ENCODE measurements around the gene MRPS31.
"Not testable (repeated sequence)": the region's sequence is repeated elsewhere in the genome, so short reads cannot be mapped to it uniquely, and the experiment has no call there.

MRPS31 gene

DNA sequence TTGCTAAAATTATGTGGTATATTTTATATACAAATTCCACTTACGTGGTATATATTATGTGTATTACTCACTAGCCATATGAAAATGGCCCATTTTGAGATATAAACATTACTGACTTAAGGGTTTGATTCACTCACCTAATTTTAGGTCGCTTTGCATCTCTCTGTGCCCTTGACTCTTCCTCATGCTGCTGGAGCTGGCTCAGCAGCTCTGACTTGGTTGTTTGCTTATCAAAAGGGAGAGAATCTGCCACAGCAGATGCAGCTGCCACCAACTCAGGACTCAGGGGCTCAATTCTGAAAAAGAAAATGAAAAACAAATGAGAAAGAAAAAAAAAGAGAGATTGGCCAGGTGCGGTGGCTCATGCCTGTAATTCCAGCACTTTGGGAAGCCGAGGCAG, 12.2 kb downstream of the MRPS31 start:
- no peak for DNase-seq

DNA sequence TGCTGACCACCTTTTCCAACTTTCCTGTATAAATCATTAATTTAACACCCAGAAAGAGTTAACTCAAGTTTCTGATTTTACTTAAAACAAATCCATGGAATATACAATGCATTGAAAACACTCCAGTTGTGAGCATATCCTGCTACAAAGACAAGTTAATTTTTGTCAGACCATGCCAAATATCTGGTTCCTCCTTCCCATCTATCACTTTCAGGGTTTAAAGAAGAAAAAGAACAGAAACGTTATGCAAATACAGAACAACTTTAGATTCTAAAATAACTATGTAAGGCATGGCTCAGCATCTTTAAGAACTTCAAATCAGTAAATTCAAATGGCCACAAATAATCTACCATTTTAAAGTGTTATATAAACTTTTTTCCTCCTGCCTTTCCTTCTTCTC, 14.9 kb downstream of the MRPS31 start:
- DNase-seq: no peak

DNA sequence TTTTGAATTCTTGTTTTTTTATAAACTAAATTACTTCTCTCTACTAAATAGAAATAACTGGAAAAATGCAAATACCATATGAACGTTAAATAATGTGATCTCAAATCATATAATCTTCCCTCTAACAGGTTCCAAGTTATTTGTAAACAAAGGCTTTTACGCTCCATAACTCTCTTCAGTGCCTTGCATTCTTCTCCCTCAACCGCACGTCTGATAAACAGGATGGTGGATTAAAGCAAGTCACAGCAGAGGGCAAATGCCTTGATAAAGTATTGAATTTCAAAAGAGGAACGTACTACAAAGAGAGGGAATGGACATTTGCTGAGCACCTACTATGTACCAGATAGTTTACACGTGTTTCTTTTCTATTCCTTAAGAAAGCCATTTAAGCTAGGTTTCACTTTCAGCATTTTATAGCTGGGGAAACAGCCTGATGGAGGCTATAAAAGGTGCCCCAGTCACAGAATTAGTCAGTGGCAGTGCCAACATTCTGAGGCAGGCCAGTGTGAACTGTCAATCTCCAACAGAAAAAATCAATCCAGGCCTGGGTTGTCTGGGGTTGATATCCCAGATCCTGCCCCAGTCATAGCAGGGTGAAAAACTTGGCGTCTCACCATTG, 15.8 kb downstream of the MRPS31 start:
- no peak for DNase-seq

DNA sequence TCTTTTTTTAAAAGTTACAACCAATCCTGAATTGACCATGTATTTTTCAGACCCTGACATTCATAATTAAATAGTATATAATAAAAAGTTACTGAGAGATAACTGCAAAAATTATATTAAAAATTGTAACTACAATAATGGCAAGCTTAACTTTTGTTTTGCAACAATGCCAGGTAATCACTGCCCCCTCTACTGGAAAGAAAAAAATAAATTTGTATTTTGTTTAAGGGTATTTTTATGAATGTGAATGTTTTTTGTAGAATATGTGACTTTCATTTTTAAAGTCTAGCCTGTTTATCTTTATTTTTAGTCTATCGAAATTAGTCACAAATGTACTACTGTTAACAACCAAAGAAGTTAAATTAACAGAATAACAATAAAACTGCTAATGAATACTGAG, 21.7 kb downstream of the MRPS31 start:
- no peak for DNase-seq

DNA sequence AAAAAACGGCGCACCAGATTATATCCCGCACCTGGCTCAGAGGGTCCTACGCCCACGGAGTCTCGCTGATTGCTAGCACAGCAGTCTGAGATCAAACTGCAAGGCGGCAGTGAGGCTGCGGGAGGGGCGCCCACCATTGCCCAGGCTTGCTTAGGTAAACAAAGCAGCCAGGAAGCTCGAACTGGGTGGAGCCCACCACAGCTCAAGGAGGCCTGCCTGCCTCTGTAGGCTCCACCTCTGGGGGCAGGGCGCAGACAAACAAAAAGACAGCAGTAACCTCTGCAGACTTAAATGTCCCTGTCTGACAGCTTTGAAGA, 35.8 kb downstream of the MRPS31 start:
- not testable (repeated sequence) for DNase-seq

DNA sequence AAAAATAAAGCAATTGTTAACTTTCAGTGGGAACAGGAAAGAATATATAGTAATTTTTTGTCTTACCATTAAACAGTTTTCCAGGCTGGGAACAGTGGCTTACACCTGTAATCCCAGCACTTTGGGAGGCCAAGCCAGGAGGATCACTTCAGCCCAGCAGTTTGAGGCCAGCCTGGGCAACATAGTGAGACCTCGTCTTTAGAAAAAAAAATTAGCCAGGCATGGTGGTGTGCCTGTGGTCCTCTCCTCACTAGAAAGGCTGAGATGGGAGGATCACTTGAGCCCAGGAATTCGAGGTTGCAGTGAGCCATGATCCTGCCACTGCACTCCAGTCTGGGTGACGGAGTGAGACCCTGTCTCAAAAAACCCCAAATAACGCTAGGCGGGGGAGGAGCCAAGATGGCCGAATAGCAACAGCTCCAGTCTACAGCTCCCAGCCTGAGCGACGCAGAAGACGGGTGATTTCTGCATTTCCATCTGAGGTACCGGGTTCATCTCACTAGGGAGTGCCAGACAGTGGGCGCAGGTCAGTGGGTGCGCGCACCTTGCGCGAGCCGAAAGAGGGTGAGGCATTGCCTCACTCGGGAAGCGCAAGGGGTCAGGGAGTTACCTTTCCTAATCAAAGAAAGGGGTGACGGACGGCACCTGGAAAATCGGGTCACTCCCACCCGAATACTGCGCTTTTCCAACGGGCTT, 36.3 kb downstream of the MRPS31 start:
- DNase-seq: not testable (repeated sequence)

DNA sequence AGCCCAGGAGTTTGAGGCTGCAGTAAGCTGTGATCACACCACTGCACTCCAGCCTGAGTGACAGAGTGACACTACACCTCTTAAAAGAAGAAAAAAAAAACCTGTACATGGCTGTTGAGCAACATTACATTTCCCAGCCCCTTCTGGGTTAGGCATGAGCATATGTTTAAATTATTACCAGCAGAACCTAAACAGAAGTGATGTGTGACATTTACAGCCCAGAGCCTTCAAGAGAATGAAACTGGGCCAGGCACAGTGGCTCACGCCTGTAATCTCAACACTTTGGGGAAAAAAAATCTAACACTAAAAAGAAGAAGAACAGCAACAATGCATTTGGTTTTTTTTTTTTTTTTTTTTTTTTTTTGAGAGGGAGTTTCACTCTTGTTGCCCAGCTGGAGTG, 38.3 kb downstream of the MRPS31 start:
- DNase-seq: no peak

DNA sequence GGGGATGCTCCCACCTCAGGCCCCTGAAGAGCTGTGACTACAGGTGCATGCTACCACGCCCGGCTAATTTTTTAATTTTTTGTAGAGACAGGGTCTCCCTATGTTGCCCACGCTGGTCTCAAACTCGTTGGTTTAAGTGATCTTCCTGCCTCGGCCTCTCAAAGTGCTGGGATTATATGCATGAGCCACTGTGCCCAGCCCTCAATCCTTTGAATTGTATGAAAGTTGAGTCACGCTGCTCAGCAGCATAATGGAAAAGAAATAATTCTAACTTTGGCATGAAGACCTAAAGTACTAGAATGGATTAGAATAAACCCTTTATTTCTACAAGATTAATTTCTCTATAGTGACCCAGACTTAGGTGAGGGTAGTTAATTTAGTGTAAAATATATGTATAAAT, 42.4 kb downstream of the MRPS31 start:
- no peak for DNase-seq

DNA sequence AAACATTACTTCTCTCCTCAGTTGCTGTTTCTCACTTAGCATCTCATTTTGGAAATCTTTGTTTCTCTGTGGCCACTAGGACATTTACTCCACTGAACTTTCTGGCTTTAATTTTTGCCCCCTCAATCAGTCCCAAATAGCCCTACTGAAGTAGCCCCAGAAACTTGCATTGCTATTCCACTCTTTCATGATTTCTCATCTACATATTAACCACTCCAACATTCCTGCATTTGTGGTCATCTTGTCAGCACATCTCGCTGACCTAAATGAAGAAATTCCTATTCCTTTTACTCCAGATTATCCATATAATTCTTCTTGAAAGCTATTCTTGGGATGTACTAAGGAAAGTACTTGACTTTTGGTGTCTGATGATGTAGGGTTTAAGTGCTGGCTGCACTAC, 56.6 kb downstream of the MRPS31 start:
- DNase-seq: not testable (repeated sequence)

DNA sequence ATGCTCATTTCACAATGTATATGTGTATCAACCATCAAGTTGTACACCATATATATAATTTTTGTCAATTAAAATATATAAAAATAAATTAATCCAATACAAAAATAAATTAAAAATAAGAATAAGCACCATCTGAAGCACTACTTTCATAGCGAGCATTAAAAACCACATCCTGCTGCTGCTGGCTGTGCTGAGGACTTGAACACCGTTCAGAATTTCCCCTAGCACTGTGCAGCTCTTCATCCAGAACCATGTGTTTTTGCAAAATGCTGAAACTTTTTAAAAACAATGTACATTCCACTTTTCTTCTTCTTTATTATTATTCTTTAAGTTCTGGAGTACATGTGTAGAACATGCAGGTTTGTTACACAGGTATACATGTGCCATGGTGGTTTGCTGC, 64.6 kb downstream of the MRPS31 start:
- no peak for DNase-seq

DNA sequence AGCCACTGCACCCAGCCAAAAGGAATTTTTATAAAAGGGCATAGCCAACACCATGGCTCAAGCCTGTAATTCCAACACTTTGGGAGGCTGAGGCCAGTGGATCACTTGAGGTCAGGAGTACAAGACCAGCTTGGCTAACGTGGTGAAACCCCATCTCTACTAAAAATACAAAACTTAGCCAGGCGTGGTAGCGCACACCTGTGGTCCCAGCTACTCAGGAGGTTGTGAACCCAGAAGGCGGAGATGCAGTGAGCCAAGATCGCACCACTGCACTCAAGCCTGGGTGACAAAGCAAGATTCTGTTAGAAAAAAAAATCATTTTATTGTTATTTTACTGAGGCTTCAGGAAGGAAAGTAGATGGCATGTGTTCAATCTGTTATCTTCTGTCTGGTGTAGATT, 73.3 kb downstream of the MRPS31 start:
- no peak for DNase-seq

DNA sequence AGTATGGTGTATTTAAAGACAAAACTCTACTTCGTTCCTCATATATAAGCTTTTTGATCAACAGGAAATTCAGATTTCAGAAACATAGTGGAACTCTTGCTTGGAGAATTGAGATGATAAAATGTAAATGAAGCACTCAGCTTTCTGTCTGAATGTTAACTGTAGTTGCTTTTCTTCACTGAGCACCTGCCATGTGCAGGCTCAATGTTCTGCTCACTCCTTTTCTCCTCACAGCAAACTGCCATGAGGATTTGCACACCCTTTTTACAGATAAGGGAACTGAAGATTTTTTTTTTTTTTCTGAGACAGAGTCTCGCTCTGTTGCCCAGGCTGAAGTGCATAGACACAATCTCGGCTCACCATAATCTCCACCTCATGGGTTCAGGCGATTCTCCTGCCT, 76.6 kb downstream of the MRPS31 start:
- DNase-seq: no peak

DNA sequence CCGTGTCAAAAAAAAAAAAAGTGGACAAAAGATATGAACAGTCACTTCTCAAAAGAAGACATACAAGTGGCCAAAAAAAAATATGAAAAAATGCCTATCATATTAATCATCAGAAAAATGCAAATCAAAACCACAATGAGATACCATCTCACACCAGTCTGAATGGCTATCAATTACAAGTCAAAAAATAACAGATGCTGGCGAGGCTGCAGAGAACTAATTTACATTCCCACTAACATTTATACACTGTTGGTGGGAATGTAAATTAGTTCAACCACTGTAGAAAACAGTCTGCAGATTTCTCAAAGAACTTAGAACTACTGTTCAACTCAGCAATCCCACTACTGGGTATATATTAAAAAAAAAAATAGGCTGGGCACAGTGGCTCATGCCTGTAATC, 78.0 kb downstream of the MRPS31 start:
- DNase-seq: no peak

DNA sequence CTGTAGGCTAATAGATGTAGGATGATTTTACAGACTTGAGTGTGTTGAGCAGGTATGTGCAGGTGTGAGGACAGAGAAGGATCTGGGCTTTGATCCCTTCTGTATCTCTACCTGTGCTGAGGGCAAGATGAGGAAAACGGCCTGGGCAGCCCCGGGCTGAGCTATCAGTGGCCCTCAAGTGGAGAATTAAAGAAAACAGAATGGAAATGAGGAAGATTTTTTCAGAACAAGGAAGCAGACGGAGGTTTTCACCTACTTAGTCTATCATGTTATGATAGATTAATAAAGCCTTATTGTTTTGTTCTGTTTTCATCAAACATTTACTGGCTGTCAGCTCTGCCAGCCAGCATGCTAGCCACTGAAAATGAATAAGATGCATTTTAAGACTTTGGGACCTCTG, 82.2 kb downstream of the MRPS31 start:
- no peak for DNase-seq

DNA sequence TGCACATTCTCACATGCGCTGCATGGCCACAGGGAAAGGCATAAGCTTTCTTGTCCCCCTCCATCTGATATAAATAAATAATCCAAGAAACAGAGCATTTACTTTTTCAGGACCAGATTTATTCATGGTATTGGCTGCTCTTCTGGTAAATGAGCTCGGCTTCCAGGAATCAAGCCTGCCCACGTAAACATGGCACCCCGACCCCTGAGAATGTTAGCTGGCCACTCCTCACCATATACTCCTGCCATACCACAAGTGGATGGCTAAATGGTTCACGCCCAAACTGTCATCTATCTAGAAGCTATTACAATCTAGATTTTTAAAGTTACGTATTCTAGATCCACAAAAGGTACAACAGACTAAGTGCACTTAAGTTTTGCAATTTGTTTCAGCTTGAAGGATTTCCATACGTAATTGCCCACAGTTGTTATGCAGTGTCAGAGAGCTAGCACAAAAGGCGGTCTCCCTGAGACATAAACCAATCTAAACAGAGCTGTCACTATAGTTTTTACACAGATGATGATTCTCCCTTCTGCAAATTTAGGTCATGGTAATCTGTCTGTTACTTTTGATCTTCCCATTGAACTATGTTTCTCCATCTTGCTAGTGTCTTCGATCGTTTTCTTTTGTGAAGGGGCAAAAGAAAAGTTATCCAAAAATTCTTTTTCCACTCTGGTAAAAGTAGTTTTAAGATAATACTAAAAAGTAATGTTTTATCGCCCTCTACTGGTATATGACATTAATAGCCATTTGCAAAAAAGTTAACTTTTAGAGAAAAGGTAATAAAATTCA, 88.3 kb downstream of the MRPS31 start:
- peak; percentile 11 to 82 for DNase-seq

DNA sequence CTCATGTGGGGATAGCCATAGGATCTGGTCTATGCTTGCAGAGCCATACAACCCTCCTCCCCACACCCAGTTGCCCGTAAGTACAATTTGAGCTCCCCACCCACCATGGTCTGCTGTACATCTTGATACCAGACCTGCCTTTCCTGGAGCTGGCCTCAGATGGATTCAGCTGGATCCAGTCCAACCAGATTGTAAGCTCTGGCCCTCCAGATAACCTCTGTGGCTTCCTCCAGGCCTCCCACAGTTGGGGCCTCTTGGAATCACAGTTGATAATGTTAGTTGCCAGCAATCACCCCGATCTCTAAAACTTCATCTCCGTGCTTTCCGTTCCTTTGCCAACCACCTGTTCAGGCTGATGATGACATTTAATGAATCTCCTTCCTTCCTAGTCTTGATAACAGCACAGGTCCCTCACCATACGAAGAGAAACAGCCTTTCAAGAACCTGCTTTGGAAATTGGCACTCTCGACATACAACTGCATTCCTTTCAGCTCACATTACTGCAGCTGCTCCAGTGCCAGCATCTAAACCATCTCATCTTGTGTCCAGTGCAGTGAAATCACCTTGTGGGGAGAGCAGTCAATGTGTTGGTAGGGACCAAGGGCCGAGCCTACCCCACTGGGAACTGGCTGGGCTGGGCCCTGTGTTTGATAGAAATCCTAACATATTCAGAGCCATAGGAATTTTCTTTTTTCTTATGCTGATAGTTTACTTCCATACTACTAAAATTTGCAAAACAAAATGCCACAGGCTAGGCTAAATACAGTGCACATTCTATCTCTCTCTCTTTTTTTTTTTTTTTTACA, 89.4 kb downstream of the MRPS31 start:
- peak in 1 of 2 experiments; percentile 31 for DNase-seq

DNA sequence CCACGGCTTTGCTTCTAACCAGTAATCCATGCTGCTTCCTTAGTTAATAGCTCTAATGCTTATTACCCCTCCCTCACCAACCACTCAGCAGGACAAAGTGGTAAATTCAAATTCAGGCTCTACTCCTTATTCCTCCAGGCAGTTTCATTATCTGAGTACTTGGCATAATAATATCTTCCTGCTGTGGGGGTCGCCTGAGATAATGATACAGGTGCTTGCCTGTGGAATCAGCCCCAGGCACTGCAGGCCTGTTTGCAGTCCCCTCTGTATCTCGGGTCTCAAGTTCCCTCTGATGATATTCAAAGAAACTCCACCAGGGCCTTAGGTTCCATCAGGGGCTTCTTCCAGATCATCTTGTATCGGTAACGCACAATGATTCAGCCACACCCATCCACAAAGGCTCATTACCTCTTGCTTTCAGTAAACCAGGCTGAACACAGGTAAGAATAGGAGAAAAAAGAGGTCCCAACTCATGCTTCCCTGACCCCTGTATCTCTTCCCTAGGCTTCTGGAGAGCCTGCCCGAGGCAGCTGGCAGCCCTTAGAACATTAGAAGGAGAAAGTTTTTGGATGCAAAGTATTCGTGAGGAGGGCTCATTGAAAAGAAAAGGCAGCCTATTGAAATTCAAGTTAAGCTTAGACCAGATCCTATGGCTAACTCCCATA, 90.2 kb downstream of the MRPS31 start:
- DNase-seq: no peak

DNA sequence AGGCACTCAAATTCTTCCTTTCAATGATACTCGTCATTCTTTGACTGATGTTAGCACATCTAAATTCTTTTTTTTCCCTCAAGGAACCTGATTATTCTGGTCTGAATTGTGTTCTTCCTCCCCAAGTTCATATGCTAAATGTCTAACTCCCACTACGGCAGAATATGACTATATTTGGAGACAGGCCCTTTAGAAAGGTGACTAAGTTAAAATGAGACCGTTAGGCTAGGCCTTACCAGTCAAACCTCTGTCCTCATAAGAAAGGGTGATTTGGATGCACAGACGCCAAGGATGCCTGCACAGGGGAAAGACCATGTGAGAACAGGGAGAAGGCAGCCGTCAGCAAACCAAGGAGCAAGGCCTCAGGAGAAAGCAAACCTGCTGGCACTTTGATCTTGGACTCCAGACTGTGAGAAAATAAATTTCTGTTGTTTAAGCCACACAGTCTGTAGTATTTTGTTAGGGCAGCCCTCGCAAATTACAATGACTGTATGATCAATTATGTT, 91.5 kb downstream of the MRPS31 start:
- no peak for DNase-seq

All from NCI-H446 (cell line).